Pancreas (tissue), 10 donors: ENCODE data around the gene HK3. TPM values are rescaled to one million over a fixed set of nuclear protein-coding genes. Genes with fewer than 3 reads are reported as not detected.

Source experiments
- ATAC-seq, 4 donors: fragments of 200-7000 bp; cut with Tn5 transposase; one replicate each; pipeline versions ENCODE4 v1.8.0 to v1.9.1; 2020; ENCODE audit warnings: mild to moderate bottlenecking in 4 of 4, moderate library complexity in 4 of 4
- DNase-seq, 6 donors: peaks; one replicate each; pipeline ENCODE4 v3.0.0-alpha.2; 2020
- FAIRE-seq: peaks from 2 replicates; lab custom pipeline; 2012; peaks lifted over from hg19 to GRCh38; lab: Jason Lieb, UNC
- H3K27ac ChIP-seq, 4 donors: fragments of 200-600 bp; sonication (generic); 1 replicate in 3 of 4; 2 replicates in 1 of 4; pipeline versions ENCODE4 v1.5.0 to v1.8.0; 2020
- H3K27me3 ChIP-seq, 4 donors: fragments of 200-600 bp; one replicate each; pipeline ENCODE4 v1.8.0; 2021
- H3K36me3 ChIP-seq, 3 donors: fragments of 200-600 bp; sonication (generic) in 1 of 3; one replicate each; pipeline versions ENCODE4 v1.5.0 to v1.8.0; 2020 to 2021
- H3K4me1 ChIP-seq, 3 donors: fragments of 200-600 bp; one replicate each; pipeline ENCODE4 v1.8.0; 2021
- H3K4me3 ChIP-seq, 4 donors: fragments of 200-600 bp; sonication (generic) in 2 of 4; one replicate each; pipeline versions ENCODE4 v1.5.0 to v1.8.0; 2020 to 2021
- H3K9me3 ChIP-seq, 4 donors: fragments of 200-600 bp; one replicate each; pipeline ENCODE4 v1.8.0; 2021
- WGBS, 2 donors: extraction: QIAGEN DNeasy Blood & Tissue Kit; methylation state at CpG; one replicate each; pipeline ENCODE4 v1.1.7; 2013; 5-methylcytosine and 5-hydroxymethylcytosine counted together
- intact Hi-C, 3 donors: fragments of 100-400 bp; cut with DNase I; formaldehyde crosslinking; loops; one replicate each; pipeline versions ENCODE4 v1.11.1 to v1.14.2; 2022
- polyA plus RNA-seq, 2 donors: library from polyadenylated mRNA; stranded (reverse); fragments of 200-250 nt; gene quantifications; one replicate each; pipeline ENCODE4 v1.2.3, GENCODE V29; 2013
- total RNA-seq, 6 donors: library from RNA; stranded (reverse); fragmentation: NEBNext Ultra II Directional in 4 of 6; extraction: Animal tissue kit (Norgen Biotek cat#: 25700) in 4 of 6; gene quantifications; one replicate each; pipeline versions ENCODE4 v1.2.1 to v1.2.4, GENCODE V29; 2021 to 2023
- TF ChIP-seq, protein P1 (sequence below), 4 donors: fragments of 200-600 bp; sonication (generic) in 3 of 4; IDR thresholded peaks; one replicate each; pipeline versions ENCODE4 v1.5.0 to v1.8.0; 2021; ENCODE audit warnings: antibody characterized with exemption in 4 of 4
- donor health status: healthy with polysubstance abuse.
- donor health status: DM: no; HTN: no; CAD: no; lungs with moderate emphysema.
- donor health status: DM: no; HTN: no; CAD: no.
- donor health status: control.
- donor health status: control.
- donor health status: Bipolar disorder and iron deficiency.
- donor health status: DM: yes; HTN: yes; CAD: no.
- donor health status: DM: no; HTN: no; CAD: no.
- donor health status: DM: no; HTN: no; CAD: no.
- donor health status: DM: yes; HTN: yes; CAD: no.

The HK3 gene
- total and polyA plus RNA-seq, 8 donors = 0.24 to 6.6 (median 3.3) TPM

- no peak for DNase-seq
- no peaks in the 10 kb centered on the region for H3K27me3 ChIP-seq
Observed at GRCh38 chr5:176863765-176864098, 35.4 kb downstream of the HK3 start.

DNA sequence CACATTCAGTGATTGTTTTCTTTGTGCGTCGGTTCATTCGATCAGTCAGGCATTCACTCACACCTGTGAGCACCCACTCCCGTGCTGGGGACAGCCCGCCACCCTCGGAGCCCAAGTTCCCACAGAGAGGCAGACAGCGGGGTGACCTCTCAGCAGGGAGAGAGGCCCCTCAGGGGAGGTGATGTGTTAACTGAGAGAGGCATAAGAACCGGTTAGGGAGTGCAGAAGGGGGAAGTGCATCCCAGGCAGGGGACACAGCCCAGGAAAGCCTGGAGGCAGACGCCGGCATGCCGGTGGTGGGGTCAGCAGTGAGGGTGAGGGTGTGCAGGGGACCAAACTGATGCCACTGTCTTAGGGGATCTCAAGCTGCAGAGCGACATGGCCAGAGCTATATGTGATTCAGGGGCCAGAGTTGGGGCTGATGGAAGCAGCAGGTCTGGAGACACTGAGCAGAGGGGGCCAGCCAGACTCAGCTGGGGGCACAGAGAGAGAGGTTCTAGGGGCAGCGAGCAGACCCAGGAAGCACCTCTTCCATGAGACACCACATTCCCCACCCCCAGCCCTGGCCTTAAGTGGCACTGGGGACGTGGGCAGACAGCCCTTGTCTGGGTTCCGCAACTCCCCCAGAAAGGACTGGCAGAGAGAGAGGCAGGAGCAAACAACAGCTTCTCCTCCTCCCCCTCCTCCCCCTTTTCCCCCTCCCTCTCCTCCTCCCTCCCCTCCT is 35.9 kb downstream of the HK3 start:
- no peak overlapping the region for H3K27ac ChIP-seq
- FAIRE-seq (no peak), ATAC-seq (no peak), DNase-seq (peak in 1 of 6 donors; percentile 37)
- H3K4me1 ChIP-seq = no peaks in the 10 kb centered on the region
- TF ChIP-seq, protein P1, sequence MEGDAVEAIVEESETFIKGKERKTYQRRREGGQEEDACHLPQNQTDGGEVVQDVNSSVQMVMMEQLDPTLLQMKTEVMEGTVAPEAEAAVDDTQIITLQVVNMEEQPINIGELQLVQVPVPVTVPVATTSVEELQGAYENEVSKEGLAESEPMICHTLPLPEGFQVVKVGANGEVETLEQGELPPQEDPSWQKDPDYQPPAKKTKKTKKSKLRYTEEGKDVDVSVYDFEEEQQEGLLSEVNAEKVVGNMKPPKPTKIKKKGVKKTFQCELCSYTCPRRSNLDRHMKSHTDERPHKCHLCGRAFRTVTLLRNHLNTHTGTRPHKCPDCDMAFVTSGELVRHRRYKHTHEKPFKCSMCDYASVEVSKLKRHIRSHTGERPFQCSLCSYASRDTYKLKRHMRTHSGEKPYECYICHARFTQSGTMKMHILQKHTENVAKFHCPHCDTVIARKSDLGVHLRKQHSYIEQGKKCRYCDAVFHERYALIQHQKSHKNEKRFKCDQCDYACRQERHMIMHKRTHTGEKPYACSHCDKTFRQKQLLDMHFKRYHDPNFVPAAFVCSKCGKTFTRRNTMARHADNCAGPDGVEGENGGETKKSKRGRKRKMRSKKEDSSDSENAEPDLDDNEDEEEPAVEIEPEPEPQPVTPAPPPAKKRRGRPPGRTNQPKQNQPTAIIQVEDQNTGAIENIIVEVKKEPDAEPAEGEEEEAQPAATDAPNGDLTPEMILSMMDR (IDR thresholded peaks at IDR 0.05) = no peak
- H3K9me3 ChIP-seq = no peaks in the 10 kb centered on the region
- intact Hi-C loops = no loop called here
- 14 to 25% methylated on average over 14 to 15 of the region's 15 CpGs for WGBS, 2 donors
- no peak overlapping the region for H3K4me3 ChIP-seq
- H3K36me3 ChIP-seq = no peaks in the 10 kb centered on the region
- no peaks in the 10 kb centered on the region for H3K27me3 ChIP-seq

More at GRCh38 chr5:176863765-176864098, 35.4 kb downstream of the HK3 start:
- FAIRE-seq = no peak
- no peak for ATAC-seq
- H3K4me1 ChIP-seq = no peaks in the 10 kb centered on the region
- TF ChIP-seq, protein P1 (IDR thresholded peaks at IDR 0.05) = no peak
- intact Hi-C loops = no loop called here
- no peak overlapping the region for H3K27ac ChIP-seq
- no peak overlapping the region for H3K4me3 ChIP-seq
- H3K36me3 ChIP-seq = no peaks in the 10 kb centered on the region
- H3K9me3 ChIP-seq = no peaks in the 10 kb centered on the region
- WGBS, 2 donors = 44 to 49% methylated on average over 4 to 5 of the region's 5 CpGs

GRCh38 chr5:176862330-176862995 is 36.7 kb downstream of the HK3 start:
- Histone ChIP-seq H3K27ac (no peak overlapping the region), H3K9me3 (no peaks in the 10 kb centered on the region), H3K36me3 (no peaks in the 10 kb centered on the region), H3K4me1 (no peaks in the 10 kb centered on the region), H3K4me3 (no peak overlapping the region), H3K27me3 (no peaks in the 10 kb centered on the region)
- FAIRE-seq = no peak
- peak in 1 of 6 donors; percentile 66 for DNase-seq
- TF ChIP-seq, protein P1 (IDR thresholded peaks at IDR 0.05) = no peak
- ATAC-seq = no peak
- WGBS, 2 donors = 42 to 47% methylated on average over 27 to 28 of the region's 28 CpGs
- intact Hi-C loops = no loop called here

DNA sequence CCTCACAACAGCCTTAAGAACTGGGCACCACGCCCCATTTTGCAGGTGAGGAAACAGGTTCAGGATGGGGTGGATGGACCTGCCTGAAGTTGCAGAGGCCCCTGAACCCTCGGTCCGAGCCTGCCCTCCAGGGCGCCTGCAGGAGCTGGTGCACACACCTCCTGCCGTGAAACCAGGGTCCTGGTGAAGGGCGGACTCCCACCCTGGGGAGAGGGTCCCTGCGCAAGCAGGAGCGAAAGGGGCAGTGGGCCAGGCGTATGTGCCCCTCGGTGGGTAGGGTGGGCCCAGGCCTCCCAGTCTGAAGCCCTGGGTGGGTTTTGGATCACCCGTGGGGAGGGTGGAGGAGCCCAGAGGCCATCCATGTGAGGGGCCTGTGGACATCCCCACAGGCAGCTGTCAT is 37.9 kb downstream of the HK3 start:
- Histone ChIP-seq H3K27me3 (no peaks in the 10 kb centered on the region), H3K36me3 (no peaks in the 10 kb centered on the region), H3K4me1 (no peaks in the 10 kb centered on the region), H3K9me3 (no peaks in the 10 kb centered on the region), H3K27ac (no peak overlapping the region), H3K4me3 (no peak overlapping the region)
- intact Hi-C loops = no loop called here
- no peak for ATAC-seq
- FAIRE-seq = no peak
- TF ChIP-seq, protein P1 (IDR thresholded peaks at IDR 0.05) = no peak
- DNase-seq = peak in 1 of 6 donors; percentile 55
- WGBS, 2 donors = 71 to 75% methylated on average over 11 of the region's 11 CpGs

DNA sequence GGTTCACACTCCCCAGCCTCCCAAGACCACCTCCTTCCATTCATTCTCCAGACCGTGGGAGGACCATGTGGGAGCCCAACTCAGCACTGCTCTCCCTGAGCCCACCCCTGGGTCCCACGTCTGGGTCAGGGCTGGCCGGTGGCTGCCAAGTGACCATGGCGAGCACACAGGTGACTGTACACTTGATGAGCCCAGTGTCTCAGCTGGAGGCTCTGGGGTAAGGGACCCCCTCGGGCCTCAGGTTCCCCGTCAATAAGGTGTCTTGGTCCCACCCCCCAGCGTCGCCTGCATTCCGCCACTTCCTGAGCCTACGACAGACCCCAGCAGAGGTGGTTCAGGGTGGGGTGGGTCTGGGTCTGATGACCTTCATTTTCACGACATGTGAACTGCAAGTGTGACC is 38.8 kb downstream of the HK3 start:
- H3K27ac ChIP-seq = no peak overlapping the region
- TF ChIP-seq, protein P1 (IDR thresholded peaks at IDR 0.05) = no peak
- H3K9me3 ChIP-seq = no peaks in the 10 kb centered on the region
- no peaks in the 10 kb centered on the region for H3K36me3 ChIP-seq
- H3K27me3 ChIP-seq = no peaks in the 10 kb centered on the region
- WGBS, 2 donors = 45 to 64% methylated on average over 10 to 11 of the region's 11 CpGs
- no peak overlapping the region for H3K4me3 ChIP-seq
- peak in 1 of 6 donors; percentile 51 for DNase-seq
- FAIRE-seq = no peak
- no peak for ATAC-seq
- intact Hi-C loops = no loop called here
- no peaks in the 10 kb centered on the region for H3K4me1 ChIP-seq
